Activated CD8-positive, alpha-beta memory T cell treated with anti-CD3 and anti-CD28 coated beads, Interleukin-2, amount 50 U/mL, for 4 hours (primary cell): ENCODE measurements around the gene HMGN1.

Experiments used
- DNase-seq: peaks from one replicate; pipeline ENCODE4 v3.0.0-alpha.2; 2020

The HMGN1 gene

DNA sequence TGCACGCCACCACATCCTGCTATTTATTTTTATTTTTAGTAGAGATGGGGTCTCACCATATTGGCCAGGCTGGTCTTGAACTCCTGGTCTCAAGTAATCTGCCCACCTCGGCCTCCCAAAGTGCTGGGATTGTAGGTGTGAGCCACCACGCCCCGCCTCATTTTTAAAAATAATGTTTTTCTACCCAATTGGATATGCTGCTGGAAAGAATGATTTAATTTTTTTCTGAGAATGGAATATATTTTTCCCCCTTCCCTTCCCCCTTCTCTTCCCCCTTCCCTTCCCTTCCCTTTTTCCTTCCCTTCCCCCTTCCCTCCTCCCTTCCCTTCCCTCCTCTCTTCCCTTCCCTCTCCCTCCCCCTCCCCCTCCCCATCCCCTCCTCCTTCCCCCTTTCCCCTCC, 17.7 kb upstream of the HMGN1 start:
- no peak for DNase-seq

DNA sequence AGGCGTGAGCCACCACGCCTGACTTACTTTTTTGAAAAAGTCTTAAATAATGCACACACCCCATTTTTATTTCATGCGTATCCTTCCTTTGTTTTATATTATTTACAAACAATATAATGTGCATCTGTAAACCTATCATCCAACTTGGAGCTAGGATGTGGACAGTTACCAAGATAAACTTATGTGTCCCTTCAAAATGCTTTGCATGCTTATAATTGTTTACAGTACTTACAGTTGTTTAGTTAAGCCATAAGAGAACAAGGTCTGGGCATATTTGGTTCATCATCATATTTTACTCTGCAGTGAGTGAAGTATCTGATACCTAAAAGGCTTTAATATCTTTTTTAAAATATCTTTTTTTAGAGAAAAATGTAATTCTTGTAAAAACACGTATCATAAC, 16.1 kb upstream of the HMGN1 start:
- no peak for DNase-seq

DNA sequence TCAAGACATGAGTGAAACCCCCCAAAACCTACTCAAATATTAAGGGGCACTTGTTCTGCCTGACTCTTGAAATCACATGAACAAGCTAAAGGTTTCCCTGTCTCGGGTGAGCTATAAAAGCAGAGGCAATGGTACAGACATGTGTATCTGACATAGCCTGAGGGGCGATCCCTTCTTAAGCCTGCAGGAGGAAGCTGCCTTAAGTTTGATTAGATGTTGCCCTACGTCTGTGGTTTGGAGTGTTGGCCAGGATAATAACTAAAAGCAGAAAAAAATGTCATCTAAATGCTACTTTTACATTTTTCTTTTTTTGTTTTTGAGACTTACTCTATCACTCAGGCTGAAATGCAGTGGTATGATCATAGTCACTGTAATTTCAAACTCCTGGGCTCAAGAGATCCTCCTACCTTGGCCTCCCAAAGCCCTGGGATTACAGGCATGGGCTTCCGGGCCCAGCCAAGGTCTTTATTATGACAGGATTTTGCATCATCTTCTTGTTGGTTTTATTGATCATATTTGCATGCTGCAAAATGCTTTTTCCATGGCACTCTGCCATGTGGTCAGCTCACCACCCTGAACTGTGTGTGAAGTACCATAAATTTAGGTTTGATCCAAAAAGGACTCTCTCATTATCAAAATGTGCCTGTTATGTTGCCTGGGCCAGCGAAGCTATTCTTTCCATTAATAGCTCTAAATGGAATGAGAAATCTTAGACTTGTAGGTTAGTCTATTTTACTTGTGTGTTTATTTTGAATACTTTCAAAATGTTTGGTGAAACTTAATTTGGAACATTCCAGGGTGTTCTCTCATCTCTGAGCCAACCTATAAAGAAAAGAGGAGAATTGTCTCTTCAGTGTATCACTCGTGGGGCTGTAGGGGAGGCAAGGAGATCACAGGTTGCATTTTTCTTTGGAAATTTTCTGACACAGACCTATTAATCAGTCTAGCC, 15.0 kb upstream of the HMGN1 start:
- no peak for DNase-seq

DNA sequence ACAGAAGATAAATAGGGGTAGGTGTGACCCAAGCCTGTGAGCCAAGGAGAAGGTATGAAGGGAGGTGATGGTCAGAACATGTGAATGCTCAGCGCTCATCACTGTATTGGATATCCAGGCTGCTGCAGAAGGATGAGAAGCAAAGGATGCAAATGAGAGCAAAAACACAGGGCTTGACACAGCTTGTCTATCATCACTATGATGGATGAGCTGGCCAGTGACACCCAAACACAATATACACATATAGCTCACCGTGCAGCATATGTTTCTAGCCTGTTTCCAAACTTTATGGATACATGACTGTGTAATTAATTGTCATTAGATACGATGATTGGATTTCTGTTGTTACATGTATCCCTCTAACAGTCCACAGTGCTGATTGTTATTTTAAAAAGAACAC, 13.8 kb upstream of the HMGN1 start:
- no peak for DNase-seq

DNA sequence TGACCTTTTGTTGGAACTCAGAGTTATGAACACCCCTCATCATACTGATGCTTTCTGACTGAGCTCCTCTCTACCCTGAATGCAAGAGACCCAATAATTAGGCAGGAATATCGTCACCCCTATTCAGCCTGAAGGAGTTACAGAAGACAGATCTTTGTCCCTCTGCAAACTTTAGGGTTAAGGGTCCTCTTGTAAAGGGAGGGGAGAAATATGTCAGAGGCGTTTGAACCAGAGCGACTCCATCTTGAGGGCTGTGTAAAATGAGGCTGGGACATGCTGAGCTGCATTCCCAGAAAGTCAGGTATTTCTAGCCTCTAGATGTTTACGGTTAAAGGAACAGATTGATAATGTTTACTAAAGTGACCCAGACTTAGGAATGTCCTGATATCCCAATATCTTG, 10.5 kb upstream of the HMGN1 start:
- DNase-seq, result no peak

DNA sequence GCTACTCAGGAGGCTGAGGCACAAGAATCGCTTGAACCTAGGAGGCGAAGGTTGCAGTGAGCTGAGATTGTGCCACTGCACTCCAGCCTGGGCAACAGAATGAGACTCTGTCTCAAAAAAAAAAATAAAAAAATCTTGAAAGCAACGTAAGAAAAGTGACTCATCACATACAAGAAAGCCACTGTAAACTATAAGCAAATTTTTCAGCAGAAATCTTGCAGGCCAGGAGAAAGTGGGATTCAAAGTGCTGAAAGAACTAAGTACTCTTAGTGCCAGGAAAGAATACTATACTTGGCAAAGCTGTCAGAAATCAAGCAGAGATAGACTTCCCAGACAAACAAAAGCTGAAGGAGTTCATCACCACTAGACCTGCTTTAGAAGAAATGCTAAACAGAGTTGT, 4.4 kb upstream of the HMGN1 start:
- DNase-seq, result no peak

DNA sequence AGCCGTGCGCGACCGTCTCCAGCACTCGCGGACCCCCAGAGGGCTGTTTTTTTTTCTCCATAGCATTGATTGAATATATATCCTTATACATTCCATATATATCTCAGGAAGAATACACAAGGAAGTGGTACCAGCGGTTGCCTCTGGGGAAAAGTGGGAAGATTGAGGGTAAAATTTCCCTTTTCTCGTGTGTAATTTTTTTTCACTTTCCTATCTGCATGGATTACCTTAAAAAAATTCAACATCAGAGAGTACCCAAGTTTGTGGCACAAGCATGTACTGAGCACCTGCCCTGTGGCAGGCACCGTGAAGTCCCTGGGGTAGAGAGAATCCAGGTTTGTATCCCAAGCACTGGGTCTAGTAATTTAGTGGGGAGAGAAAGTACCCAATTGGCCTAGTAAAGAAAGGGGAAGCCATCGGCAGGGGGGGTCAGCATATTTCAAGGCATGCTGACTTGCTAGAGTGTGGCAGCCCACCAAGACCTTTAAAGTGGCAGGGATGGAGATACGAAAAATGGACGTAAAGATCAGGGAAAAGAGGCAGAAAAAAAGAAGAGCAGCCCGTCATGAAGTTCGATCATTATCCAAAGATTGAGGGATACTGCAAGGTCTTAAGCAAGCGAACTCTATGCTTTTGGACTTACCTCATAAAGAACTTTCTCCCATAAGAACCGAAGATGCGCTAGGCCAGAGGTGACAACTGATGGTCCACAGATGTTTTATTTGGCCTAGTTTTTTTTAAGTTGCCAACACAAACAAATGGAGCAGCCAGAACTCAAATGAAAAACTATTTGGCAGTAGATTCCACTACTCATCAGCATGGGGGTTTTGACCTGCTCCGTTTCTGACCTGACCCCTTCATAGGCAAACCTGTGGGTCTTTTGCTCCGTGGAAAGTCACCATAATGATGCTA, 1.5 kb upstream of the HMGN1 start:
- no peak for DNase-seq

DNA sequence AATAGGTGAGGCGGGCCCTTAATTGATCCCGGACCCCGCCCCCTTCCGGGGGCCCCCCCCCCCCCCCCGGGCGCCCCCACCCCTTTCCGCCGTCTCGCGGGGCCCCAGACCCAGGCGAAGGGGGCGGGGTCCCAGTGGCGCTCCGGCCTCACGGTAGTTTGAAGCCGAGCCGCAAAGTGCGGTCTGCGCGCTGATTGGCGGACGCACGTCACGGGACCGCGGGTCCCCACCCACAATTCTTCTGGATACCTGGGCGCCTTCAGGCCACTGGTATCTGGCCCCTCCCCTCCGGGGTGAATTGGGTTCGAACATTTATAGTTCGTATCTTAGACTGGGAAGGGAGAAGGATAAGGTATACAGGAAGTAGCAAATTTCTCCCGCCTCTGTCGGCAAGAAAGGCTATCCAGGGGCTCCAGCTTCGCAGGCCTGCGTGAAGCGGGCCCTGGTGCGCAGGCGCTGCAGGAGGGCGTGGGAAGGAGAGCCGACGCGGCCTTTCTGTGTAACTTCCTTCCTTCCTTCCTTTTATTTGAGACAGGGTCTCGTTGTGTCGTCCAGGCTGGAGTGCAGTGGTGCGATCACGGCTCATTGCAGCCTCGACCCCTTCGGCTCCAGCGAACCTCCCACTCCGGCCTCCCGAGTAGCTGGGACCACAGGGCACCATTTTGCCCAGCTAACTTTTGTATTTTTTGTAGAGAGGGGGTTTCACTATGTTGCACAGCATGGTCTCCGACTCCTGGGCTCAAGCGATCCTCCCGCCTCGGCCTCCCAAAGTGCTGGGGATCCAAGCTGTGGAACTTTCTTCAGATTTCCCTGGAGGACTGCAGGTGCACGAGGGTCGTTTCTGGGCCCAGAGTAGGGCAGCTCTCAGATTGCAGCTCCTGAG, 564 bp upstream of the HMGN1 start:
- peak; percentile 97 for DNase-seq

DNA sequence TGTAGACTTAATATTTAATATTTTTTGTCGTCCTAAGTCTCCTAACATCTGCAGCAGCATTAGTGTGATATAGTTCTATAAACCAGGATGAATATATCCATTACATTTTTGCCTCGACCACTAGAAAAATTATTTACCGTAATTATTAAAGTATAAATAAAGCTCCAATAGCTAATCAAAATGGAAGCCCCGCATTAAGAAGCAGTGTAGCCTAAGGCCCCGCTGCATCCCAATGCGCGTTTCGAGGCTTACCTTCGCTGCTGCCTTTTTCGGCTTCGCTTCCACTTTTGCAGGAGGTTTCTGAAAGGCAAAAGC, 891 bp downstream of the HMGN1 start:
- DNase-seq, result no peak

DNA sequence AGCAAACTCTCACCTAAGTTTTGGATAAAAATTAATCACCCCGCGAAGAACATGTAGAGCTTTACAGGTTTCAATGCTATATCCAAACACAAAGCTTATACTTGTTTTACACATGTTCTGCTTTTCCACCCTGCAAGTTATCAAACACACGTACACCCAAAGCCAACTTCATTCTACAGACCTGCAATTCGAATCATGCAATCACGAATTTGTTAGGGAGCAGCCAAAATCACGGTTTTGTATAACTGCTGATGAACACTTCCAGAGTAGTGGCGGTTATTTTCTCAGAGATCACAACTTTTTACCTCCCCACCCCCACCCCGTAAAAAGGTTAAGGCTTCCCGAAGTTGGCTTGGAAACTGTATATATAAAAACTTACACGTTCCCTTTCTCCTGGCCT, 1.4 kb downstream of the HMGN1 start:
- no peak for DNase-seq

DNA sequence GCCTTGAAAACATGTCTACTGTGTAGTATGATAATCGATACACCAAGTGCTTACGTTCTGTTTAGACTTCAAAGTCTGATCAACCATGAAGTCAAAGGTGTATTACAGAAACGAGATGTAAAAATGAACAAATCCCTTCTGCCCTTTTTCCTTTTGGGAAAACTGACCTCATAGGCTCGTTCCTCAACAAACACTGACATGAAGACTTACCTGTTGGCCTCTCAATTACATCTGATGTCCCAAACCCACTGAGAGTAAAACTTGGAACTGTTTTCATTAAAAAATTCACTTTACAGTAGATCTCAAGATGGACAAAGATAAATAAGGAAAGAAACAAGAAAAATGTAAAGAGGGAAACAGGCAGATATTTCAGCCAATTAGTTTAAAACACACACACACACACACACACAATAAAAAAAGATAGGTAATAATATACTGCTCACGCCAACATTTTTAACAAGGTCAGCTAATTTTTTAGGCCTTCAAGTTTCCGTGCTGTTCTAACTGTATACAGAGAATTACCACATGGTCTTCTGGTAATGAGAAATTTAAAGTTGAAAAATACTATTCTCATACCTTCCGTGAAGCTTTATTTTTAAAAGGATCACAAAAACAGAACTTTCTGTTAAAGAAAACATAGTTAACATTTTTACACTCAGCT, 2.1 kb downstream of the HMGN1 start:
- DNase-seq, result no peak

DNA sequence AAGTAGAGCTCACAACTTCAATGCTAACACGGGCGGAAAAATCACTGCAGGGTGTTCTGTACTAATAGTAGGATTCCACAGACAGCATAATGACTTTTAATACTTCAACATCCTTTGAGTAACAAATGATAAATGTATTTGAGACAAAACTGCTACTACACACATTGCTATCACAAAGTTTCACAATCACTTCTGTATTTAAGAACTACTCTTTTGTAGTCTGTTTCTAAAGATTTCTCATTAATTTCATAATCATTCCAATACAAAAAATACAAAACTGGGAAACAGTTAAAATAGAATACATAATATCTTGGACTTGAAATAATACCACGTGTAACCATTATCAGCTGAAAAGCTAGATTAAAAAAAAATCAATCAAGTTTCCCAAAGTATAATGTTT, 2.7 kb downstream of the HMGN1 start:
- DNase-seq, result no peak

DNA sequence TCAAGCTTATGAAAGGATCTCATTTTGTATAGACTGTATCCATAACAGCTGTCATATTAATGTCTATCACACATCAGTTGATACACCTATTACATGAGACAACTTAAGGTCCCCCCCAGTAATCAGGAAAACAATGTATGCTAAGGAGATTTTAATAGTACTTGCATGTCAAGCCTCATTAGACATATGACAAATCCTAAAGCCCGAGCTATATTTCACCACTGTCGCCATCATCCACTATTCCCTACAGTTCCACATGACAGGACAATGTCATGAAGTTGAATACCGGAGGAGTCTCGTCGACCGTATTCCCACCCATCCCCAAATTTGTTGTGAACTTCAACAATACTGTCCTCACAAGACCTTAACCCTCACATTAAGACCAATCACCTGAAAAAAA, 3.4 kb downstream of the HMGN1 start:
- DNase-seq, result no peak

DNA sequence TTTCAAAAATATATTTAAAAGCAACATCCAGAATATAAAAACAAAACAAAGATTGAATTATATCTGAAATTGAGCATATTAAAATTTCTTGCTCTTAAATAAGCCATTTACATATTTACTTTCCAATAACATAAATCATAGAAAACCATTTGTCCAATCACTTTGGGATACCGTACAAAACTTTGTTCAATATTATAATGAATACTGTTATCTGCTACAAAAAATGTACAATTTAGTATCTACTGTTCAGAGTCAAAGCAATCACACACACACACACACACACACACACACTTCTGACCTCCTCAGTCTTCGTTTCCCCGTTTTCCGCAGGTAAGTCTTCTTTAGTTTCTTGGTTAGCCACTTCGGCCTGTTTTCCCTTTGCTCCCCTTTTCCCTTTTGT, 4.0 kb downstream of the HMGN1 start:
- no peak for DNase-seq

DNA sequence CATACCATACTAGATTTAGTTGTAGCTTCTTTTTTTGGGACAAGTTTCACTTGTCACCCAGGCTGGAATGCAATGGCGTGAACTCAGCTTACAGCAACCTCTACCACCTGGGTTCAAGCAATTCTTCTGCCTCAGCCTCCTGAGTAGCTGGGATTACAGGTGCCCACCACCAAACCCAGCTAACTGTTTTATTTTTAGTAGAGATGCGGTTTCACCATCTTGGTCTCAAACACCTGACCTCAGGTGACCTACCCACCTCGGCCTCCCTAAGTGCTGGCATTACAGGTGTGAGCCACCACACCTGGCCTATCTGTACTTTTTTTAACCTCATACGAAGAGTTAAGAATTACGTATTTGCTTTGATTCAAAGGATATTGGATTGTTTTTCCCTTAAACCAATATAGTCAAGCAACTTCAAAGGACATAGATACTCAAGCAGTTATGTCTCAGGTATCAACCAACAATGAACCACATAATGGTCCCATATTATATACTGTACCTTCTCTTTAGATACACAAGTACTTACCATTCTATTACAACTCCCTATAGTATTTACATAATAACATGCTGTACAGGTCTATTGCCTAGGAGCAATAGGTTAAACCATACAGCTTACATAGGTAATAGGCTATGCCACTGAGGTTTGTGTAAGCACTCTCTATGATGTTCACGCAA, 7.5 kb downstream of the HMGN1 start:
- no peak for DNase-seq

DNA sequence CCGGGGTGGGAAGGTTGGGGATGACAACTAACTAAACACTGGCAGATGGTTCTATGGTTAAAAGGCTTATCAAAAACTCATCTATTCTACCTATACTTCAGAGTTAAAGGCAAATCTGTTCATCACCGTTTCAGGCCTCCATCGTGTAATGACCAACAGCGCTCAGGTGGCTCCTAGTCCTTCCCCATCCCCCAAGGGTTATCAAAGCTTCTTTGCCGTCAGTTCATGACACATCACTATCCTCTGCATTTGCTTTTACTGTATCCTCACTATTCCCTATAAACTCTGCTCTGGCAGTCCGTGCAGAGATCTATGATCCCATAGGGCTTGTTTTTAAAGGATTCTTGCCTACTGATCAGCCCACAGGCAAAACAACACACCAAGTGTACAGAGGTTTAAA, 8.2 kb downstream of the HMGN1 start:
- DNase-seq, result no peak

DNA sequence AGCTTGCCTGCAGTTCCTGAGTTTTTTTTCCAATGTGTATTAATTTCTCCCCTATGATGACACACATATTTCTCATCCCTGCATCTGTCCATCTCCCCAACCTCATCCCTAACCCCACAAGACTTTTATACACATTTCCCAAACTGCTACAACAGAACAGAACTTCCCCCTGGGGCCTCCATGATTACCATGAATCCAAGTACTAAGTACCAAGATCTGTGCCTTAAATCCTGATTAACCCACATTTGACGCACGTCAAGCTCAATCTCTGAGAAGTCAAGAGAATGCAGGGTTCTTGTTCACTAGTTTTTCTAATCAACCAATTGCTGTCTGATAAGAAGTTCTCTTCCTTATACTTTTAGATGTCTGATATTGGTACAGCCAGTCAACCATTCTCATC, 9.7 kb downstream of the HMGN1 start:
- DNase-seq, result no peak

DNA sequence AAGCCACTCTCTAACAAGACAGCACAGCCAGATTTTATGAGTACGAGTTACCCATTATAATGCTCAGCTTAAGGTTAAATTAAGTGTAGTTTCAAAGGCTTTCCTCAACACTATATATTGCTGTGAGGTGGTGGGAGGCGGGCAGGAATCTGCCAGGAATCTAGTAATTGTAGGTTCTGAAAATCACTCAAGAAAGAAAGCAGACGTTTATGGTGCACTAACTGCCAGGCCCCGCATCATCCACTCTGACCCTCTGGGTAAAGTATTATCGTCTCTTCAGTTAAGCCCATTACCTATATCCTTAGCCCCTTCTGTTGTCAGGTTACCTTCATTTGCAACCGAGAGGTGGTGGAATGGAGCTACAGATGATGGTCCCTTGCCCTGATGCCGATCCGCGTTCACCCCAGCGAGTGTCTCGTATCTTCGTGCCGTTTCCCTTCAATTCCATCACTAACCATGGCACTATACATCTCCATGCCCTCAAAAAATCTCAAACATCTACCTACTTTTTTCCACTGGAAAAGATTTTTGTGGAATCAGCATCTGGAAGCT, 12.4 kb downstream of the HMGN1 start:
- no peak for DNase-seq

DNA sequence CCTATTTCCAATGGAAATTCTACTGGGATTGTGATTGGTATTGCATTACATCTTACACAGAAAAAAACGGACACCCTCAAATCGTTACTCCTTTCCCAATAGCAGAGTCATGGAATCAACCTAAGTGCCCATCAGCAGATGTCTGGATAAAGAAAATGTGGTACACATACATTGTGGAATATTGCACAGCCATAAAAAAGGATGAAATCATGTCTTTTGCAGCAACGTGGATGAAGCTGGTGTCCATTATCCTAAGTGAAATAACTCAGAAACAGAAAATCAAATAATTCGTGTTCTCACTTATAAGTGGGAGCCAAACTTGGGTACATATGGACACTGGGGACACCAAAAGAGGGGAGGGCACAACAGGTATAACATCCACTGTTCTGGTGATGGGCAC, 14.3 kb downstream of the HMGN1 start:
- DNase-seq, result no peak

DNA sequence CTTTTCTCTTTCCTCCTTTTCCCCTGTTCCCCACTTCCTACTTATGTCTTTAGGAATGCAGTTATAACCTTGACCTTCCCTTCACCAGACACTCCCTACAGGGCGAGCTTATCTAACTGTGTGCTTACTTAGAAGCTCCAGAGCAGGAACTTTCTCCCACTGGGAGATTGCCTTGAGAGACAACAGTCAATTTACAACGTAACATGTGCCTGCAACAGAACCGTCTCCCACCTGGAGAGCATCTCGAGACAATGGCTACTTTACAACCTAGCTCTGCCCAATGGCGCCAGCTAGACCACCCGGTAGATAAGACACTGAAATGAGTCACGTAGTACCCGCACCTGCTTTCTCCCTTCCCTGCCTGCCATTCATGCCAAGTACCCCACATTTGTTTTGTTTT, 16.7 kb downstream of the HMGN1 start:
- no peak for DNase-seq

DNA sequence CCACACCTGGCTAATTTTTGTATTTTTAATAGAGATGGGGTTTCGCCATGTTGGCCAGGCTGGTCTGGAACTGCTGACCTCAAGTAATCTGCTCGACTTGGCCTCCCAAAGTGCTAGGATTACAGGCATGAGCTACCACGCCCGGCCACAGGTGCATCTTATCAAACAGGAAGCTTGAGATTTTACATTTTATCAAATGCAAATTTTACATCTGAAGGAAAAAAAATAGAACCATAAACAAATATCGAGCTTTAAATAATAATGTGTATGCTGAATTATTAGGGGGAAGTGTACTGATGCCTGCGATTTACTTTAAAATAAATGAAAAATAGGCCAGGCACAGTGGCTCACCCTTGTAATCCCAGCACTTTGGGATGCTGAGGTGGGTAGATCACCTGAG, 18.9 kb downstream of the HMGN1 start:
- no peak for DNase-seq

DNA sequence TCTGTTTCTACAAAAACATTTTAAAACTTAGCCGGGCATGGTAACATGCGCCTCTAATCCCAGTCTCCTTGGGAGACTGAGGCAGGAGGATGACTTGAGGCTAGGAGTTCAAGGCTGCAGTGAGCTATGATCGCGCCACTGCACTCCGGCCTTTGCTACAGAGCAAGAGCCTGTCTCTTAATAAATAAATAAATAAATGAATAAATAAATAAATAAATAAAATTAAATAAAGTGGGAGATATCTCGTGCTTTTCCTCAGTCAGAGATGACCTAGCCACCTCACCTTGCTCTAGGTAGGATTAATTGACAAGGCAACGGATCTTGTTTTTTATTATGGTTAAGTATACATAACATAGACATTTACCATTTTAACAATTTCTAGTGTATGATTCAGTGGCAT, 21.2 kb downstream of the HMGN1 start:
- DNase-seq, result no peak
